Activated T-helper 17 cell treated with anti-CD3 and anti-CD28 coated beads, Interleukin-2, amount 50 U/mL, for 72 hours (primary cell): ENCODE measurements around the gene UNC45A. TPM values are rescaled to one million over a fixed set of nuclear protein-coding genes. Genes with fewer than 3 reads are reported as not detected.

Experiments used
- ATAC-seq: fragments of 150-1000 bp; cut with Tn5 transposase; replicated peaks from 2 replicates; pipeline ENCODE4 v1.10.0; 2021; ENCODE audit warnings: mild to moderate bottlenecking, moderate library complexity
- H3K27ac Mint-ChIP-seq: one replicate; pipeline ENCODE4 v1.8.0; 2022; ENCODE audit warnings: mixed read lengths
- H3K27me3 Mint-ChIP-seq: one replicate; pipeline ENCODE4 v1.8.0; 2022; ENCODE audit warnings: mixed read lengths
- H3K36me3 Mint-ChIP-seq: one replicate; pipeline ENCODE4 v1.8.0; 2022; ENCODE audit warnings: low read depth, mild to moderate bottlenecking, mixed read lengths
- H3K4me1 Mint-ChIP-seq: one replicate; pipeline ENCODE4 v1.8.0; 2022; ENCODE audit warnings: mixed read lengths
- H3K4me3 Mint-ChIP-seq: one replicate; pipeline ENCODE4 v1.8.0; 2022; ENCODE audit warnings: mild to moderate bottlenecking, mixed read lengths
- H3K9me3 Mint-ChIP-seq: one replicate; pipeline ENCODE4 v1.8.0; 2022; ENCODE audit warnings: mixed read lengths
- total RNA-seq, 2 donors: library from RNA; stranded (reverse); gene quantifications; one replicate each; pipeline ENCODE4 v1.2.3, GENCODE V29; 2022

Gene UNC45A
- total RNA-seq, 2 donors from 2014 or later: 101 to 103 TPM

DNA sequence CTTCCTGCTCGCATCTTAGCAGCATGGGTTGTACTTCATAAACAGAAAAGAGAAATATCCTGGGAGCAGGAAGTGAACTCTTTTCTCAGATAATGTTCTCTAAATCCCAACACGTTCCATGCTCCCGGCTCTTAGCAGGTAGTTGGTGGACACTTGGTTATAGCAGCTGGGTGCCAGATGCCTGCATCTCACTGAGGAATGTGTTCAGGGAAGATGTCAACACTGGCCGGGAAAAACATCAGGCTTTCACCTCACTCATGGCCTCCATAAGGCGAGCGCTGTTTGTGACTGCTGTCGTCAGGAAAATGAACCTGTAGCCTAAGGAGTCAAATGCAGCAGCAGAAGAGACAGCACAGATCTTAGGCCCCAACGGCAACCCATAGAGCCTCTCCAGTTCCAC, 63.7 kb downstream of the UNC45A start:
- Mint-ChIP-seq H3K27ac (no peak overlapping the region), H3K27me3 (no peaks in the 10 kb centered on the region), H3K4me3 (no peak overlapping the region), H3K9me3 (no peaks in the 10 kb centered on the region), H3K4me1 (peaks cover 3% of the 10 kb centered on the region), H3K36me3 (peaks cover 74% of the 10 kb centered on the region)
- no peak for ATAC-seq

- H3K36me3 Mint-ChIP-seq: peaks cover 93% of the 10 kb centered on the region
Observed at GRCh38 chr15:91001209-91001608, 66.1 kb downstream of the UNC45A start.

More at GRCh38 chr15:91001209-91001608, 66.1 kb downstream of the UNC45A start:
- H3K4me1 Mint-ChIP-seq: peaks cover under 1% of the 10 kb centered on the region
- H3K4me3 Mint-ChIP-seq: no peak overlapping the region
- H3K9me3 Mint-ChIP-seq: no peaks in the 10 kb centered on the region
- ATAC-seq: no peak
- H3K27me3 Mint-ChIP-seq: no peaks in the 10 kb centered on the region
- H3K27ac Mint-ChIP-seq: no peak overlapping the region

Other genes starting within 250 kb of the UNC45A start
- gene BLM, start 217.9 kb upstream of the UNC45A start, total RNA-seq: 10 to 100 TPM; 68.2 to 81.4 TPM
- 100 to 1,000 TPM; 605 to 771 TPM for gene FURIN, start 66.7 kb upstream of the UNC45A start, total RNA-seq
- gene FES, start 50.8 kb upstream of the UNC45A start, total RNA-seq: 100 to 1,000 TPM in 1 of 2 donors, 10 to 100 TPM in 1; 98.5 to 122 TPM
- gene MAN2A2, start 32.0 kb upstream of the UNC45A start, total RNA-seq: 100 to 1,000 TPM; 121 to 127 TPM
- gene HDDC3, start 2.7 kb upstream of the UNC45A start, total RNA-seq: 10 to 100 TPM; 15.9 to 19.0 TPM
- gene RCCD1, start 19.6 kb downstream of the UNC45A start, total RNA-seq: 10 to 100 TPM; 31.9 to 32.8 TPM
- gene PRC1, start 59.2 kb downstream of the UNC45A start, total RNA-seq: 100 to 1,000 TPM; 133 to 158 TPM
- gene VPS33B, start 87.3 kb downstream of the UNC45A start, total RNA-seq: 10 to 100 TPM; 21.4 to 23.4 TPM
- gene SV2B, start 165.0 kb downstream of the UNC45A start, total RNA-seq: under 1 TPM; 0.04 to 0.13 TPM